Sciatic nerve (tissue), 1 donor: Measurements from ENCODE around the gene CD163. TPM values are rescaled to one million over a fixed set of nuclear protein-coding genes. Genes with fewer than 3 reads are reported as not detected.

Experiments
- total RNA-seq: library from RNA; stranded (reverse); fragmentation: NEBNext Ultra II Directional; extraction: Animal tissue kit (Norgen Biotek cat#: 25700); gene quantifications from one replicate; pipeline ENCODE4 v1.2.1, GENCODE V29; 2021
- donor health status: DM: no; HTN: no; CAD: no.

CD163 gene
- total RNA-seq, 1 donor from 2014 or later = 91.9 TPM

Other genes with a start within 250 kb of the CD163 start
- not detected for gene ACSM4, start 199.7 kb downstream of the CD163 start, total RNA-seq
- 12.0 TPM for gene CD163L1, start 59.6 kb downstream of the CD163 start, total RNA-seq
- gene APOBEC1, start 162.1 kb upstream of the CD163 start, total RNA-seq = not detected
- 1.3 TPM for gene GDF3, start 192.0 kb upstream of the CD163 start, total RNA-seq
- gene DPPA3, start 207.7 kb upstream of the CD163 start, total RNA-seq = not detected
- gene CLEC4C, start 243.6 kb upstream of the CD163 start, total RNA-seq = not detected